AG20443 (cell line): ENCODE measurements around the gene TOPAZ1.
"Not testable (repeated sequence)": the region's sequence is repeated elsewhere in the genome, so short reads cannot be mapped to it uniquely, and the experiment has no call there.

Source experiments
- DNase-seq: peaks from one replicate; pipeline ENCODE4 v3.0.0; 2012; ENCODE audit warnings: low spot score, mixed read lengths

The TOPAZ1 gene

GRCh38 chr3:44334326-44334725 is 92.6 kb downstream of the TOPAZ1 start:
- no peak for DNase-seq

GRCh38 chr3:44337248-44337785 is 95.6 kb downstream of the TOPAZ1 start:
- no peak for DNase-seq

- DNase-seq = peak; percentile 99
These were observed 96.5 kb downstream of the TOPAZ1 start, which contains the start of gene TCAIM for GRCh38 chr3:44338010-44338827. TCAIM (plus strand) TSS chr3:44338766; CDS start chr3:44354783, 16,017 bp downstream.

GRCh38 chr3:44338828-44339127 is 97.1 kb downstream of the TOPAZ1 start:
- DNase-seq = no peak

- no peak for DNase-seq
These were observed 97.7 kb downstream of the TOPAZ1 start for GRCh38 chr3:44339181-44340057.

GRCh38 chr3:44340058-44340395 is 98.3 kb downstream of the TOPAZ1 start:
- DNase-seq = no peak

- DNase-seq = peak; percentile 17
These were observed 100.6 kb downstream of the TOPAZ1 start for GRCh38 chr3:44342176-44342790.

GRCh38 chr3:44343421-44343820 is 101.7 kb downstream of the TOPAZ1 start:
- DNase-seq = no peak

GRCh38 chr3:44346590-44346989 is 104.9 kb downstream of the TOPAZ1 start:
- not testable (repeated sequence) for DNase-seq

- no peak for DNase-seq
These were observed 107.3 kb downstream of the TOPAZ1 start for GRCh38 chr3:44348993-44349392.

- DNase-seq = no peak
These were observed 111.8 kb downstream of the TOPAZ1 start for GRCh38 chr3:44353355-44353924.

- DNase-seq = peak; percentile 86
These were observed 113.8 kb downstream of the TOPAZ1 start for GRCh38 chr3:44355362-44356033.

GRCh38 chr3:44359146-44359751 is 117.6 kb downstream of the TOPAZ1 start:
- no peak for DNase-seq

GRCh38 chr3:44363591-44363990 is 121.9 kb downstream of the TOPAZ1 start:
- no peak for DNase-seq

GRCh38 chr3:44365952-44366351 is 124.3 kb downstream of the TOPAZ1 start:
- no peak for DNase-seq

- no peak for DNase-seq
These were observed 133.8 kb downstream of the TOPAZ1 start for GRCh38 chr3:44375450-44375849.
